HCT116 (cell line): Measurements from ENCODE around the gene GAP43.

Source experiments
- EGR1 ChIP-seq: IDR thresholded peaks from 2 replicates; pipeline ENCODE4 v1.6.1; 2012; ENCODE audit warnings: low read depth
- EZH2phosphoT487 ChIP-seq: fragments of 200-600 bp; IDR thresholded peaks from 2 replicates; pipeline ENCODE4 v1.6.1; 2018; ENCODE audit warnings: antibody characterized with exemption, borderline replicate concordance
- POLR2A ChIP-seq: IDR thresholded peaks from 2 replicates; pipeline ENCODE4 v1.7.0; 2011; ENCODE audit warnings: borderline replicate concordance; ENCODE audit not compliant: insufficient read depth, insufficient read length; ENCODE audit errors: extremely low read depth
- POLR2AphosphoS5 ChIP-seq: IDR thresholded peaks from 2 replicates; pipeline ENCODE4 v1.6.1; 2011; ENCODE audit warnings: mild to moderate bottlenecking, low read depth, low read length, moderate library complexity
- TF ChIP-seq, protein P1 (sequence below): IDR thresholded peaks from 2 replicates; pipeline ENCODE4 v1.6.1; 2012
- TF ChIP-seq, protein P2 (sequence below), 3 experiments: fragments of 200-600 bp in 1 of 3; sonication (generic) in 1 of 3; IDR thresholded peaks in 2 of 3; conservative IDR thresholded peaks in 1 of 3; 2 replicates each; pipeline ENCODE4 v1.5.1; 2012 to 2017; ENCODE audit warnings: low read depth in 2 of 3, low read length in 2 of 3, antibody characterized with exemption in 1 of 3, borderline replicate concordance in 1 of 3, control low read depth in 1 of 3, mild to moderate bottlenecking in 1 of 3, mixed read lengths in 1 of 3, mixed run types in 1 of 3, moderate library complexity in 1 of 3; ENCODE audit not compliant: insufficient read depth in 1 of 3

DNA sequence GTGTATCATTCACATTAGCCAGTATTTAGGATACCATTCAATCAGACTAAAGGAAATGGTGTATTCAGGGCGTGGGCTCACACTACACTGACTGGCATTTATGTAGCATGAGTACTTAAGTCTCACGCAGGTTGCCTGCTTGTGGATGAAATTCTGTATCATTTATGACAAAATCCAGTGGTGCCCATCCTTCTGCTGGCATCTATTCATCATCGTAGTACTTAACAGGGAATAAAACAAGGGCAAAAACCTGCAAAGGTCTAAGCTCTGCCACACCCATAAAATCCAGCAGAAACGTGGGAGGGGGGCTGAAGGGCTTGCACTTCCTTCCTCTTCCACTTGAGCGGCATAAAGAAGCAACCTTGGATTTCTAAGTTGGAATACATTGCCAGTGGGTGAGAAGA is 2.7 kb downstream of the GAP43 start:
- TF ChIP-seq EGR1 (no peak), EZH2phosphoT487 (no peak), POLR2A (no peak), POLR2AphosphoS5 (no peak)
- TF ChIP-seq, protein P1, sequence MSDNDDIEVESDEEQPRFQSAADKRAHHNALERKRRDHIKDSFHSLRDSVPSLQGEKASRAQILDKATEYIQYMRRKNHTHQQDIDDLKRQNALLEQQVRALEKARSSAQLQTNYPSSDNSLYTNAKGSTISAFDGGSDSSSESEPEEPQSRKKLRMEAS, result no peak
- TF ChIP-seq, protein P2, sequence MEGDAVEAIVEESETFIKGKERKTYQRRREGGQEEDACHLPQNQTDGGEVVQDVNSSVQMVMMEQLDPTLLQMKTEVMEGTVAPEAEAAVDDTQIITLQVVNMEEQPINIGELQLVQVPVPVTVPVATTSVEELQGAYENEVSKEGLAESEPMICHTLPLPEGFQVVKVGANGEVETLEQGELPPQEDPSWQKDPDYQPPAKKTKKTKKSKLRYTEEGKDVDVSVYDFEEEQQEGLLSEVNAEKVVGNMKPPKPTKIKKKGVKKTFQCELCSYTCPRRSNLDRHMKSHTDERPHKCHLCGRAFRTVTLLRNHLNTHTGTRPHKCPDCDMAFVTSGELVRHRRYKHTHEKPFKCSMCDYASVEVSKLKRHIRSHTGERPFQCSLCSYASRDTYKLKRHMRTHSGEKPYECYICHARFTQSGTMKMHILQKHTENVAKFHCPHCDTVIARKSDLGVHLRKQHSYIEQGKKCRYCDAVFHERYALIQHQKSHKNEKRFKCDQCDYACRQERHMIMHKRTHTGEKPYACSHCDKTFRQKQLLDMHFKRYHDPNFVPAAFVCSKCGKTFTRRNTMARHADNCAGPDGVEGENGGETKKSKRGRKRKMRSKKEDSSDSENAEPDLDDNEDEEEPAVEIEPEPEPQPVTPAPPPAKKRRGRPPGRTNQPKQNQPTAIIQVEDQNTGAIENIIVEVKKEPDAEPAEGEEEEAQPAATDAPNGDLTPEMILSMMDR (IDR thresholded peaks at IDR 0.05 in 2 of 3, conservative IDR thresholded peaks at IDR 0.05 in 1 of 3; ENCODE audit: borderline replicate concordance in 1 of 3, insufficient read depth in 1 of 3, low read depth in 2 of 3, low read length in 2 of 3), result 0 out of 6 replicates have a peak, but pooled peaks of 1 of the 3 experiments have one; percentile 20
